ENCODE results near the gene HSD17B12. TPM values are rescaled to one million over a fixed set of nuclear protein-coding genes. Genes with fewer than 3 reads are reported as not detected.

HSD17B12 gene
- total RNA-seq (30.2 TPM), polyA plus RNA-seq (ENCODE audit: insufficient read depth in 1 of 8, insufficient read length in 8 of 8, low replicate concordance in 1 of 8) (10 to 100 TPM; 27.2 to 46.7 (median 34.6) TPM)
- long read RNA-seq, donor 1, full-length matches to known transcripts: 7 of 7 reads
- long read RNA-seq, donor 1, partial matches to known transcripts: 0 of 7 reads
- long read RNA-seq, donor 1, other reads (novel, unspliced or antisense): 0 of 7 reads
- long read RNA-seq, donor 2, partial matches to known transcripts: 0 of 2 reads
- long read RNA-seq, donor 2, other reads (novel, unspliced or antisense): 0 of 2 reads
- long read RNA-seq, donor 3, full-length matches to known transcripts: 3 of 10 reads
- long read RNA-seq, donor 3, partial matches to known transcripts: 0 of 10 reads
- long read RNA-seq, donor 3, other reads (novel, unspliced or antisense): 7 of 10 reads
- long read RNA-seq, donor 4, full-length matches to known transcripts: 9 of 9 reads
- long read RNA-seq, donor 4, partial matches to known transcripts: 0 of 9 reads
- long read RNA-seq, donor 4, other reads (novel, unspliced or antisense): 0 of 9 reads
- long read RNA-seq, donor 5, full-length matches to known transcripts: 17 of 24 reads
- long read RNA-seq, donor 5, partial matches to known transcripts: 0 of 24 reads
- long read RNA-seq, donor 5, other reads (novel, unspliced or antisense): 7 of 24 reads
- long read RNA-seq, donor 6, transcript HSD17B12-201 (11 exons, 2,571 nt): major isoform, 29 of 29 reads
- long read RNA-seq, donor 6, partial matches to known transcripts: 0 of 29 reads
- long read RNA-seq, donor 6, other reads (novel, unspliced or antisense): 0 of 29 reads
- long read RNA-seq, donor 7, partial matches to known transcripts: 0 of 4 reads
- long read RNA-seq, donor 7, other reads (novel, unspliced or antisense): 0 of 4 reads
- long read RNA-seq, donor 8, full-length matches to known transcripts: 17 of 17 reads
- long read RNA-seq, donor 8, partial matches to known transcripts: 0 of 17 reads
- long read RNA-seq, donor 8, other reads (novel, unspliced or antisense): 0 of 17 reads
- long read RNA-seq, donor 9, transcript HSD17B12-201 (11 exons, 2,571 nt): major isoform, 7 of 7 reads
- long read RNA-seq, donor 9, partial matches to known transcripts: 0 of 7 reads
- long read RNA-seq, donor 9, other reads (novel, unspliced or antisense): 0 of 7 reads
- long read RNA-seq, donor 10, full-length matches to known transcripts: 12 of 12 reads
- long read RNA-seq, donor 10, partial matches to known transcripts: 0 of 12 reads
- long read RNA-seq, donor 10, other reads (novel, unspliced or antisense): 0 of 12 reads
- long read RNA-seq, donor 11, full-length matches to known transcripts: 21 of 21 reads
- long read RNA-seq, donor 11, partial matches to known transcripts: 0 of 21 reads
- long read RNA-seq, donor 11, other reads (novel, unspliced or antisense): 0 of 21 reads

GRCh38 chr11:43680521-43681400 lies at the start of gene HSD17B12:
HSD17B12 (plus strand) TSS chr11:43680738; CDS start chr11:43680828, 90 bp downstream.
- peaks cover 4% of the 10 kb centered on the region for H3K36me3 ChIP-seq (ENCODE audit: control insufficient read depth, insufficient read depth, low read length)
- 0% methylated on average over 58 of the region's 62 CpGs for WGBS (ENCODE audit: insufficient coverage)
- DNase-seq: peak; percentile 99

GRCh38 chr11:43631732-43632131 lies 48.8 kb upstream of the HSD17B12 start:
- Histone ChIP-seq H3K9me3 (replicated peaks; ENCODE audit: control insufficient read depth, low read depth, low read length) (no peaks in the 10 kb centered on the region), H3K4me3 (ENCODE audit: low read length) (no peak overlapping the region), H3K36me3 (ENCODE audit: control insufficient read depth, insufficient read depth, low read length) (no peaks in the 10 kb centered on the region), H3K27ac (ENCODE audit: low read length) (no peak overlapping the region), H3K27me3 (ENCODE audit: control insufficient read depth, insufficient read depth, low read length) (peaks cover 5% of the 10 kb centered on the region), H3K4me1 (ENCODE audit: control insufficient read depth, insufficient read depth, low read length) (no peaks in the 10 kb centered on the region)
- 22% methylated on average over 3 of the region's 14 CpGs for WGBS (ENCODE audit: insufficient coverage)
- no peak for DNase-seq

More at GRCh38 chr11:43680521-43681400, at the start of gene HSD17B12:
- Histone ChIP-seq H3K27ac (ENCODE audit: low read length) (peak within 1 kb of the TSS; percentile 96), H3K4me1 (ENCODE audit: control insufficient read depth, insufficient read depth, low read length) (no peaks in the 10 kb centered on the region), H3K4me3 (ENCODE audit: low read length) (peak within 1 kb of the TSS; percentile 95), H3K9me3 (replicated peaks; ENCODE audit: control insufficient read depth, low read depth, low read length) (no peaks in the 10 kb centered on the region), H3K27me3 (ENCODE audit: control insufficient read depth, insufficient read depth, low read length) (no peaks in the 10 kb centered on the region)

GRCh38 chr11:43632181-43632580 lies 48.4 kb upstream of the HSD17B12 start:
- Histone ChIP-seq H3K36me3 (ENCODE audit: control insufficient read depth, insufficient read depth, low read length) (no peaks in the 10 kb centered on the region), H3K4me3 (ENCODE audit: low read length) (no peak overlapping the region), H3K9me3 (replicated peaks; ENCODE audit: control insufficient read depth, low read depth, low read length) (no peaks in the 10 kb centered on the region), H3K27ac (ENCODE audit: low read length) (no peak overlapping the region), H3K4me1 (ENCODE audit: control insufficient read depth, insufficient read depth, low read length) (no peaks in the 10 kb centered on the region), H3K27me3 (ENCODE audit: control insufficient read depth, insufficient read depth, low read length) (peaks cover 5% of the 10 kb centered on the region)
- WGBS (ENCODE audit: insufficient coverage): no CpG with 5 or more reads among the region's 3 CpGs
- DNase-seq: no peak

GRCh38 chr11:43638717-43639116 lies 41.8 kb upstream of the HSD17B12 start:
- Histone ChIP-seq H3K9me3 (replicated peaks; ENCODE audit: control insufficient read depth, low read depth, low read length) (no peaks in the 10 kb centered on the region), H3K36me3 (ENCODE audit: control insufficient read depth, insufficient read depth, low read length) (no peaks in the 10 kb centered on the region), H3K4me3 (ENCODE audit: low read length) (no peak overlapping the region), H3K4me1 (ENCODE audit: control insufficient read depth, insufficient read depth, low read length) (no peaks in the 10 kb centered on the region), H3K27ac (ENCODE audit: low read length) (no peak overlapping the region), H3K27me3 (ENCODE audit: control insufficient read depth, insufficient read depth, low read length) (peaks cover 13% of the 10 kb centered on the region)
- DNase-seq: no peak
- no CpG with 5 or more reads among the region's 3 CpGs for WGBS (ENCODE audit: insufficient coverage)

GRCh38 chr11:43639224-43639623 lies 41.3 kb upstream of the HSD17B12 start:
- DNase-seq: no peak
- H3K9me3 ChIP-seq (replicated peaks; ENCODE audit: control insufficient read depth, low read depth, low read length): no peaks in the 10 kb centered on the region
- peaks cover 13% of the 10 kb centered on the region for H3K27me3 ChIP-seq (ENCODE audit: control insufficient read depth, insufficient read depth, low read length)
- no peak overlapping the region for H3K4me3 ChIP-seq (ENCODE audit: low read length)
- no peak overlapping the region for H3K27ac ChIP-seq (ENCODE audit: low read length)
- no CpG with 5 or more reads among the region's 3 CpGs for WGBS (ENCODE audit: insufficient coverage)
- H3K36me3 ChIP-seq (ENCODE audit: control insufficient read depth, insufficient read depth, low read length): no peaks in the 10 kb centered on the region
- no peaks in the 10 kb centered on the region for H3K4me1 ChIP-seq (ENCODE audit: control insufficient read depth, insufficient read depth, low read length)

- H3K27ac ChIP-seq (ENCODE audit: low read length): no peak overlapping the region
- H3K36me3 ChIP-seq (ENCODE audit: control insufficient read depth, insufficient read depth, low read length): no peaks in the 10 kb centered on the region
- WGBS (ENCODE audit: insufficient coverage): no CpG with 5 or more reads among the region's 3 CpGs
- H3K27me3 ChIP-seq (ENCODE audit: control insufficient read depth, insufficient read depth, low read length): peaks cover 13% of the 10 kb centered on the region
- no peak overlapping the region for H3K4me3 ChIP-seq (ENCODE audit: low read length)
- DNase-seq: no peak
- H3K4me1 ChIP-seq (ENCODE audit: control insufficient read depth, insufficient read depth, low read length): peaks cover 3% of the 10 kb centered on the region
- H3K9me3 ChIP-seq (replicated peaks; ENCODE audit: control insufficient read depth, low read depth, low read length): no peaks in the 10 kb centered on the region
Measured at GRCh38 chr11:43639920-43640319, 40.6 kb upstream of the HSD17B12 start.

GRCh38 chr11:43643898-43644620 lies 36.5 kb upstream of the HSD17B12 start:
- peak overlapping the region; percentile 95 for H3K4me3 ChIP-seq (ENCODE audit: low read length)
- no peaks in the 10 kb centered on the region for H3K9me3 ChIP-seq (replicated peaks; ENCODE audit: control insufficient read depth, low read depth, low read length)
- peaks cover 6% of the 10 kb centered on the region for H3K27me3 ChIP-seq (ENCODE audit: control insufficient read depth, insufficient read depth, low read length)
- no peaks in the 10 kb centered on the region for H3K36me3 ChIP-seq (ENCODE audit: control insufficient read depth, insufficient read depth, low read length)
- peak overlapping the region; percentile 72 for H3K27ac ChIP-seq (ENCODE audit: low read length)
- peaks cover 5% of the 10 kb centered on the region for H3K4me1 ChIP-seq (ENCODE audit: control insufficient read depth, insufficient read depth, low read length)
- under 1% methylated on average over 31 of the region's 33 CpGs for WGBS (ENCODE audit: insufficient coverage)
- DNase-seq: peak; percentile 95

- Histone ChIP-seq H3K4me1 (ENCODE audit: control insufficient read depth, insufficient read depth, low read length) (peaks cover 5% of the 10 kb centered on the region), H3K9me3 (replicated peaks; ENCODE audit: control insufficient read depth, low read depth, low read length) (peaks cover 4% of the 10 kb centered on the region), H3K27me3 (ENCODE audit: control insufficient read depth, insufficient read depth, low read length) (peaks cover under 1% of the 10 kb centered on the region), H3K36me3 (ENCODE audit: control insufficient read depth, insufficient read depth, low read length) (no peaks in the 10 kb centered on the region), H3K4me3 (ENCODE audit: low read length) (peak overlapping the region; percentile 95), H3K27ac (ENCODE audit: low read length) (peak overlapping the region; percentile 72)
- peak; percentile 9 for DNase-seq
- 16% methylated on average over 5 of the region's 7 CpGs for WGBS (ENCODE audit: insufficient coverage)
Measured at GRCh38 chr11:43644621-43645299, 35.8 kb upstream of the HSD17B12 start.
